GM21367 (cell line): ENCODE results near the gene SEPTIN7.
"Not testable (repeated sequence)": the region's sequence is repeated elsewhere in the genome, so short reads cannot be mapped to it uniquely, and the experiment has no call there.

Experiments used
- ATAC-seq: cut with Tn5 transposase; IDR thresholded peaks from one replicate; pipeline ENCODE4 v1.9.1; 2021; ENCODE audit not compliant: unreplicated experiment

The SEPTIN7 gene

GRCh38 chr7:35800718-35801391 is at the start of gene SEPTIN7:
Gene SEPTIN7, plus strand, starts transcription at chr7:35801057. Its CDS starts 153 bp downstream, at chr7:35801210.
- ATAC-seq = peak; percentile 80

DNA sequence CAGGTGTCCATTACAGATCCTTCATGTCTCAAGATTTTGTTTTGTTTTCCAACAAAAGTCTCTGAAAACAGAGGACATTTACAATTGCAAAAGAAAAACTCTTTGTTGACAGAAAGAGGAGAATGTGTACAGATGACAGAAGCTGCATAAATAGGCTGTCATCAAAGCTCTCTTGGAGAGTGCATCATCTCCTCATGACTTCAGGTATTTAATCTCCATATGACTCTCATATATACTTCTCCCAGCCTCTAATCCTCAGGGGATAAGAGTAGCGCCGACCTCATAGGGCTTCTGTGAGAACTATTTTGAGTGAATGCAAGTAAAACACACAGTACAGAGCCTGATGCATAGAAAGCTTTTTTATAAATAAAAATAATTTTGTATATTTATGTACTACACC is 48.1 kb upstream of the SEPTIN7 start:
- no peak for ATAC-seq

GRCh38 chr7:35753761-35754603 is 46.9 kb upstream of the SEPTIN7 start:
- no peak for ATAC-seq

- no peak for ATAC-seq
Measured at GRCh38 chr7:35754741-35755140, 46.1 kb upstream of the SEPTIN7 start.

GRCh38 chr7:35755711-35756110 is 45.1 kb upstream of the SEPTIN7 start:
- ATAC-seq = no peak

DNA sequence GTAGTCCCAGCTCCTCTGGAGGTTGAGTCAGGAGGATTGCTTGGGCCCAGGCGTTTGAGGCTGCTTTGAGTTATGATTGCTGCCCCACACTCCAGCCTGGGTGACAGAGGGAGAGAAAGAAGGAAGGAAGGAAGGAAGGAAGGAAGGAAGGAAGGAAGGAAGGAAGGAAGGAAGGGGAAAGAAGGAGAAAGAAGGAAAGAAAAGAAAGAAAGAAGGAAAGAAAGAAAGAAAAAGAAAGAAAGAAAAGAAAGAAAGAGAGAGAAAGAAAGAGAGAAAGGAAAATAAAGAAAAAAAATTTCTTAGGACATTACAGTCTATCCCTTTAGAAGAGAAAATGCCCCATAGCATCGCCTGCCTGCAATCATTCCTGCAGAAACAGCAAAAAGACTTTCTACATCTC is 44.4 kb upstream of the SEPTIN7 start:
- ATAC-seq = not testable (repeated sequence)

- no peak for ATAC-seq
Measured at GRCh38 chr7:35757574-35757973, 43.3 kb upstream of the SEPTIN7 start.

GRCh38 chr7:35758421-35758820 is 42.4 kb upstream of the SEPTIN7 start:
- no peak for ATAC-seq

GRCh38 chr7:35760143-35760745 is 40.6 kb upstream of the SEPTIN7 start:
- no peak for ATAC-seq

GRCh38 chr7:35761871-35762677 is 38.8 kb upstream of the SEPTIN7 start:
- no peak for ATAC-seq

DNA sequence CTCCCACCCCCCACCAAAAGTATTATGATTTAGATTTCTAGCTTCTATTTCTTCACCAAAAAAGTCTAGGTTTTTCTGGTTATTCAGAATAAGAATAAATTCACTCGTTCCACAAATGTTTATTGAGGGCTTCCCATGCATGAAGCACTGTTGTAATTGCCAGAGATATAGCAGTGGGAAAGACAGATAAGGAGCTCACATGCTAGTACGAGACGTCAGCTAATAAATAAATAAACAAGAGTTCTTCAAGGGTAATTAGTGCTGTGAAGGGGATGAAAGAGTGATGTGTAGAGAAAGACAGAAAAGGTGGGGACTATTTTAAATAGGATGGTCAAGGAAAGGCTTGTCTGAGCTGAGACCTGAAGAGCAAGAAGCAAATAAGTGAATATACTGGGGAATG is 38.1 kb upstream of the SEPTIN7 start:
- ATAC-seq = no peak

DNA sequence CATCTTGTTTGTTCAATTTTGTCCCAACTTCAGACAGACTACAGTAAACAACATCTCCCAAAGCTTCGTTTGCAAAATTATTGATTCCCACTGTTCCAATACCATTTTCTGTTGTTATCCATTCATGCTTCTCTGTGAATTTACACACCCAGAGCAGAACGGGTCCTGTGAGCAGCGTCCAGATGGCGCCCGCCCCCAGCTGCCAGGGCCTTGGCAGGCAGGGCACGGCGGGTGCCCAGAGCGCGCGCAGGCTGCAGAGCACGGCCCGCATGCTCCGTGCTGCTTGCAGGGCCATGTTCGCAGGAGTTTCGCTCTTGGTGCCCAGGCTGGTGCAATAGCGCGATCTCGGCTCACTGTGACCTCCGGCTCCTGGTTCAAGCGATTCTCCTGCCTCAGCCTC is 32.5 kb upstream of the SEPTIN7 start:
- no peak for ATAC-seq

- ATAC-seq = no peak
Measured at GRCh38 chr7:35771776-35772175, 29.1 kb upstream of the SEPTIN7 start.

GRCh38 chr7:35773994-35774393 is 26.9 kb upstream of the SEPTIN7 start:
- no peak for ATAC-seq

GRCh38 chr7:35776686-35777085 is 24.2 kb upstream of the SEPTIN7 start:
- no peak for ATAC-seq

DNA sequence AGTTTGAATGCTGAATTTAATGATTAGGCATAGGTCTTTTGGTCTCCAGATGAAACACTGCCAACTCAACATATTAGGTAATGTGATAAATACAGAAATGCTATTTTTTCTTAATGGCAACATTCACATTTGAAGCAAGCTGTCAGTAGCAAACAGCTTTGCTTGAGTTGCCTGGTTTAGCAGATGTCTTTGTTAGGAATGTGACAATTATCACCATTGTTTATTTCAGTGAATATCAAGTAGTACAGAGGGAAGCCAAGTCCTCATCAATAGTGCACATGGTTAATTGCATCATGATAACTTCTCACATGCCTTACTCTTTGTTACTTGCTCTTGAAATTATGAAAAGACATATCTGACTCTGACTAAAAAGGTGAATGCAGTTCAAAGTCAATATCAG is 23.7 kb upstream of the SEPTIN7 start:
- ATAC-seq = no peak

DNA sequence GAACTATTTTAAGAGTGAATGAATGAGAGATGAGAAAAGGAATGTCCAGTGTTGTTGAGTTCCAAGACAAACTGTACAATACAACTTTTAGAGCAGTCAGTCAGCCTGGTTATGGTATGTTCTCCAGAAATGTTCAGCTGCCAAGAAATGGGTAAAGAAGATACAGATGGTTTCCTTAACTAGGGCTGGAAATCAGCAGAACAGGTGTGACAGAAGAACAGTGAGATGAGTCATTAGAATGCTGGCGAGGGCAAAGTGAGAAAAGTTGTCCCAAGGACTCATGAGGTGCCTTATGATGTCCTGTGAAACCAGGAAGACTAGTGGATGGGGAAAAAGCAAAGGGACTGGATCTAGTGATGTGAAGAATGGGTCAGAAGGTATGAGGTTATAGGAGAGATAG is 20.8 kb upstream of the SEPTIN7 start:
- no peak for ATAC-seq

DNA sequence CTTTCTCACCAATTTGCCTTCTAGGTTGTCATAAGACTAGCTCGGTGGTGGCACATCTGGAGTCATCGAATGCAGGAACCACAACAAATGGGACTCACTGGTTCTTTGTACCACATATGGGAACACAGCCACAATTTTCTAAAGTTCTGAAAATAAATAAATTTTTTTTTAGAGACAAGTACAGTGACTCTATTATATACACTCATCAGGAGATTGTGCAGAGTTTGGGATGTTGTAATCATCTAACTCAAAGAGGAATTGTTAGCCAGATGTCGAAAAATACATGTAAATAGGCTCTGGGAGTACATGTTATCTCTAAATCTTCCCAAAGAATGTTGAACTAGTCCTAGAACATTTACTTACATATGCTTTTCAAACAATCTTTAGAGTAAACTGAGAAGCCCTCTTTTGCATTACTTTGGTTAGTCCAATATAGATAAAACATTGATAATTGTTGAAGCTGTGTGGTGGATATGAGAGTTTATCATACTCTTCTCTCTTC is 19.6 kb upstream of the SEPTIN7 start:
- no peak for ATAC-seq

- ATAC-seq = no peak
Measured at GRCh38 chr7:35781767-35782515, 18.9 kb upstream of the SEPTIN7 start.

GRCh38 chr7:35784332-35784731 is 16.5 kb upstream of the SEPTIN7 start:
- ATAC-seq = no peak
